OCI-LY7 (cell line): Measurements from ENCODE around the gene GPR146. TPM values are rescaled to one million over a fixed set of nuclear protein-coding genes. Genes with fewer than 3 reads are reported as not detected.

ENCODE experiments used
- BruUV-seq: library from RNA; stranded (reverse); fragments of 400-500 nt; replicated peaks from 2 replicates; lab custom pipeline; 2021; lab: Mats Ljungman, UMichigan
- CTCF ChIA-PET: fragments of 300-600 bp; sonication (Branson Sonifier 250); formaldehyde crosslinking; loops from one replicate; lab custom pipeline; 2022; ENCODE audit warnings: antibody characterized with exemption; ENCODE audit not compliant: unreplicated experiment; lab: Charles Lee
- POLR2A ChIA-PET: fragments of 300-600 bp; sonication (Branson Sonifier 250); formaldehyde crosslinking; loops from one replicate; lab custom pipeline; 2022; ENCODE audit warnings: antibody characterized with exemption; lab: Charles Lee
- DNase-seq: peaks from one replicate; pipeline ENCODE4 v3.0.0-alpha.2; 2015; ENCODE audit warnings: low spot score
- H2AFZ ChIP-seq: fragments of 200-600 bp; sonication (generic), shearing (Covaris generic); 2 replicates; pipeline ENCODE4 v1.6.1; 2014; ENCODE audit warnings: mild to moderate bottlenecking, antibody characterized with exemption, low read length, moderate library complexity
- H3K27ac ChIP-seq: fragments of 200-600 bp; sonication (generic); 2 replicates; pipeline ENCODE4 v1.5.1; 2014; ENCODE audit warnings: mixed run types, low read depth, mild to moderate bottlenecking, moderate library complexity, low read length, inconsistent platforms; ENCODE audit not compliant: poor library complexity, severe bottlenecking
- H3K36me3 ChIP-seq: fragments of 200-600 bp; sonication (generic); 2 replicates; pipeline ENCODE4 v1.6.1; 2014; ENCODE audit warnings: mild to moderate bottlenecking, antibody characterized with exemption, low read length, moderate library complexity, mixed read lengths; ENCODE audit not compliant: insufficient read depth
- H3K4me1 ChIP-seq: fragments of 200-600 bp; sonication (generic); 2 replicates; pipeline ENCODE4 v1.5.1; 2014; ENCODE audit warnings: mild to moderate bottlenecking, low read length; ENCODE audit not compliant: insufficient read depth, poor library complexity, severe bottlenecking
- H3K4me2 ChIP-seq: fragments of 200-600 bp; sonication (generic); 2 replicates; pipeline ENCODE4 v1.6.1; 2014; ENCODE audit warnings: mild to moderate bottlenecking, low read length
- H3K4me3 ChIP-seq: fragments of 200-600 bp; sonication (generic); 2 replicates; pipeline ENCODE4 v1.5.1; 2014; ENCODE audit warnings: mild to moderate bottlenecking, low read depth, low read length; ENCODE audit not compliant: poor library complexity, severe bottlenecking
- H3K79me2 ChIP-seq: fragments of 200-600 bp; sonication (generic); 2 replicates; pipeline ENCODE4 v1.6.1; 2016; ENCODE audit warnings: low read depth, mild to moderate bottlenecking, low read length, moderate library complexity, mixed read lengths; ENCODE audit not compliant: insufficient read depth
- H3K9me2 ChIP-seq: fragments of 200-600 bp; sonication (generic); 2 replicates; pipeline ENCODE4 v1.6.1; 2016; ENCODE audit warnings: mild to moderate bottlenecking, low read length, mixed read lengths; ENCODE audit not compliant: insufficient read depth
- H3K9me3 ChIP-seq: fragments of 200-600 bp; sonication (generic); 2 replicates; pipeline ENCODE4 v1.6.1; 2014; ENCODE audit warnings: mild to moderate bottlenecking, mixed run types, low read length, mixed read lengths
- H4K20me1 ChIP-seq: fragments of 200-600 bp; sonication (generic); 2 replicates; pipeline ENCODE4 v1.6.1; 2014; ENCODE audit warnings: mild to moderate bottlenecking, antibody characterized with exemption, low read length, moderate library complexity, mixed read lengths; ENCODE audit not compliant: insufficient read depth
- CTCF ChIP-seq: fragments of 200-600 bp; sonication (generic); conservative IDR thresholded peaks from 2 replicates; pipeline ENCODE4 v1.5.1; 2014; ENCODE audit warnings: mild to moderate bottlenecking, antibody characterized with exemption, low read length, moderate library complexity, mixed read lengths
- EZH2phosphoT487 ChIP-seq: fragments of 200-600 bp; sonication (generic); IDR thresholded peaks from 2 replicates; pipeline ENCODE4 v1.6.1; 2018; ENCODE audit warnings: low read depth, borderline replicate concordance, mild to moderate bottlenecking, mixed run types, antibody characterized with exemption, low read length, moderate library complexity, mixed read lengths
- intact Hi-C: fragments of 100-400 bp; cut with micrococcal nuclease; formaldehyde crosslinking; loops from one replicate; pipeline ENCODE4 v1.10.0; 2022; ENCODE audit not compliant: unreplicated experiment
- total RNA-seq, 2 experiments: library from RNA; depleted of rRNA in 1 of 2; stranded (reverse); fragments of >200 nt in 1 of 2; shearing (Covaris generic) in 1 of 2; gene quantifications; 2 replicates each; pipeline ENCODE4 v1.2.3, GENCODE V29; 2014 to 2022

GPR146 gene
- total RNA-seq, 2 experiments from 2014 or later = 0.95 to 3.3 TPM

DNA sequence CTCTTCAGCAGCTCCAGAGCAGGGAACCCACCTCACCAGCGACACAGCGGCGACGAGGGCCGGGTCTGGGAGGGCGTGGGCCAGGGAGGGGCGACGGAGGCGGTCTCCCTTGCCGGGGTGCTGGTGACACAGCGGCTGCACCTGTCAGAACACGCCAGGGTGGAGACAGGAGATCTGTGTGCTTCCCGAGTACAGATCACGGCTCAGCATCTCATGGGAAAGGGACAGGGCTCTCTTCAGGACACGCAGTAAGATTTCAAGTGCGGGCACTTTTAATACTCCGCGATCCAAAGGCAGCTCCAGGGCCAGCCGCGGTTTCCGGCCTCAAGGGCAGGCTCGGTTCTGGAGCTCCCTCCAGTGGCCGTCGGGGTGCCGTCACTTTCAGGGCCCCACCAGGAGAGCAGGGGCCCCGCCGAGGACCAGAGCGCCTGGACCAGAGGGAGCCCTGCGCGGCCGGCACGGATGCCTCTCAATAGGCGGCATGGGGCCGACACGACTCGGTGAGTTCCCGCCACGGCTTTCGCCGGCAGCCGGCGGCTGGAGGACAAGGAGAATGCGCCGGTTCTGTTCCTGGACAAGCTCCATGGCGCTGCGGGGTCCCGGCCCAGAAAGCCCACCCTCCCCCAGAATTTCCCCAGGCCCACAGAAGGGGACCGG lies 21.4 kb downstream of the GPR146 start:
- intact Hi-C loops = loop anchor here (1.0 to 2.0 kb wide), 5 partner anchors 41 to 157 kb away; no protein-coding TSS in a partner anchor
- DNase-seq = peak; percentile 80
- no peaks in the 10 kb centered on the region for H3K36me3 ChIP-seq
- H3K4me2 ChIP-seq = peak overlapping the region; percentile 53
- no TSS peak for BruUV-seq
- H3K27ac ChIP-seq = no peak overlapping the region
- no peaks in the 10 kb centered on the region for H3K9me3 ChIP-seq
- H3K4me1 ChIP-seq = peaks cover 51% of the 10 kb centered on the region
- no peak overlapping the region for H2AFZ ChIP-seq
- H4K20me1 ChIP-seq = no peaks in the 10 kb centered on the region
- peak overlapping the region; percentile 38 for H3K4me3 ChIP-seq
- H3K9me2 ChIP-seq = no peaks in the 10 kb centered on the region
- POLR2A ChIA-PET = interaction anchor here (0.6 to 1.3 kb wide), 3 partner anchors 22 to 84 kb away, joined by 3 to 5 read pairs (median 4); no protein-coding TSS in a partner anchor
- CTCF ChIA-PET = interaction anchor here (0.6 to 2.2 kb wide), 5 partner anchors 42 to 1853 kb away, joined by 3 to 8 read pairs (median 4); no protein-coding TSS in a partner anchor
- TF ChIP-seq EZH2phosphoT487 = no peak
- peak; percentile 88 for TF ChIP-seq CTCF
- no peaks in the 10 kb centered on the region for H3K79me2 ChIP-seq

GRCh38 chr7:1066242-1066588 lies 21.9 kb downstream of the GPR146 start:
- Histone ChIP-seq H3K27ac (no peak overlapping the region), H3K9me3 (no peaks in the 10 kb centered on the region), H4K20me1 (no peaks in the 10 kb centered on the region), H3K36me3 (no peaks in the 10 kb centered on the region), H3K4me1 (peaks cover 51% of the 10 kb centered on the region), H3K4me2 (no peak overlapping the region), H3K9me2 (no peaks in the 10 kb centered on the region), H2AFZ (no peak overlapping the region), H3K4me3 (no peak overlapping the region), H3K79me2 (no peaks in the 10 kb centered on the region)
- ChIA-PET POLR2A (interaction anchor here (1.3 kb wide), 1 partner anchor 72 kb away, joined by 5 read pairs; no protein-coding TSS in a partner anchor), CTCF (interaction anchor here (1.1 to 1.3 kb wide), 2 partner anchors 43 to 93 kb away, joined by 3 to 4 read pairs; no protein-coding TSS in a partner anchor)
- no peak for TF ChIP-seq EZH2phosphoT487
- TF ChIP-seq CTCF = no peak
- no TSS peak for BruUV-seq
- intact Hi-C loops = no loop called here
- no peak for DNase-seq

DNA sequence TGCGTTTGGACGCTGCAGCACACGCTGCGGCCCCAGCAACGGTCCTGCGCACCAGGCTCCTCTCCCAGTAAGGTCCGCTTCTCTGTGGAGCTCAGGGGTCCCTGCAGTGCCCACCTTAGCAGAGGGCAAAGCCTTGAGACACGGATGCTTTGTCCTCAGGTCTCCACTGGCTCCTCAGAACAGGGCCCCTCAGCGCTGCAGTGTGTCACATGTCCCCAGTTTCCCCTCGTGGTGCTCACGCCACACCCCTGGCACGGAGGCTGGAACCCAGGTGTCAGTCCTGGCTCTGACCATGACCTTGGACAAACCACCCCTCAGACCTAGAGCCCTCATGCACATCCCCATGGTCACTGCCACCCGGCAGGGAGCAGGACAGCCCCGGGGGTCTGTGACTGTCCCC lies 23.7 kb downstream of the GPR146 start:
- Histone ChIP-seq H3K27ac (no peak overlapping the region), H3K36me3 (no peaks in the 10 kb centered on the region), H3K4me1 (peaks cover 43% of the 10 kb centered on the region), H3K9me2 (no peaks in the 10 kb centered on the region), H2AFZ (no peak overlapping the region), H3K4me2 (no peak overlapping the region), H3K9me3 (no peaks in the 10 kb centered on the region), H3K4me3 (no peak overlapping the region), H3K79me2 (no peaks in the 10 kb centered on the region), H4K20me1 (no peaks in the 10 kb centered on the region)
- DNase-seq = no peak
- intact Hi-C loops = no loop called here
- CTCF ChIA-PET = interaction anchor here (1.1 kb wide), 1 partner anchor 75 kb away, joined by 3 read pairs; no protein-coding TSS in a partner anchor
- no TSS peak for BruUV-seq
- TF ChIP-seq EZH2phosphoT487 (no peak), CTCF (no peak)
- POLR2A ChIA-PET = interaction anchor here (0.8 kb wide), 1 partner anchor 42 kb away, joined by 3 read pairs; no protein-coding TSS in a partner anchor
